DND-41 (cell line): ENCODE measurements around the gene ANXA4.

Source experiments
- ATAC-seq: fragments of 200-7000 bp; cut with Tn5 transposase; 3 replicates; pipeline ENCODE4 v1.9.1; 2021; ENCODE audit warnings: low read depth; ENCODE audit not compliant: insufficient read depth
- DNase-seq: peaks from one replicate; pipeline ENCODE4 v3.0.0-alpha.2; 2020
- H2AFZ ChIP-seq: 2 replicates; pipeline ENCODE4 v1.6.0; 2012; ENCODE audit warnings: low read depth, low read length
- H3K27ac ChIP-seq: 2 replicates; pipeline ENCODE4 v1.5.1; 2012; ENCODE audit warnings: low read length, inconsistent platforms
- H3K27me3 ChIP-seq: fragments of 200-600 bp; sonication (generic); 2 replicates; pipeline ENCODE4 v1.6.0; 2012; ENCODE audit warnings: low read length, mild to moderate bottlenecking, inconsistent platforms; ENCODE audit not compliant: insufficient read depth, poor library complexity
- H3K36me3 ChIP-seq: 2 replicates; pipeline ENCODE4 v1.5.1; 2012; ENCODE audit warnings: low read length, inconsistent platforms; ENCODE audit not compliant: insufficient read depth
- H3K4me1 ChIP-seq: 2 replicates; pipeline ENCODE4 v1.5.1; 2012; ENCODE audit warnings: mild to moderate bottlenecking, low read length; ENCODE audit not compliant: insufficient read depth
- H3K4me2 ChIP-seq: 2 replicates; pipeline ENCODE4 v1.6.0; 2012; ENCODE audit warnings: mild to moderate bottlenecking, moderate library complexity, low read length, inconsistent platforms; ENCODE audit not compliant: insufficient read depth
- H3K4me3 ChIP-seq, 2 experiments: fragments of 200-600 bp in 1 of 2; shearing (Covaris generic) in 1 of 2; 2 replicates each; pipeline ENCODE4 v1.5.1; 2012 to 2016; ENCODE audit warnings: inconsistent platforms in 2 of 2, low read length in 2 of 2, mild to moderate bottlenecking in 2 of 2, low read depth in 1 of 2, moderate library complexity in 1 of 2
- H3K79me2 ChIP-seq: 2 replicates; pipeline ENCODE4 v1.6.0; 2012; ENCODE audit warnings: low read length, inconsistent platforms; ENCODE audit not compliant: insufficient read depth
- H3K9ac ChIP-seq: 2 replicates; pipeline ENCODE4 v1.6.0; 2012; ENCODE audit warnings: low read depth, mild to moderate bottlenecking, inconsistent platforms, low read length, moderate library complexity
- H3K9me3 ChIP-seq: 2 replicates; pipeline ENCODE4 v1.5.1; 2012; ENCODE audit warnings: low read length, moderate library complexity, mild to moderate bottlenecking, inconsistent platforms; ENCODE audit not compliant: insufficient read depth, severe bottlenecking
- H4K20me1 ChIP-seq: 2 replicates; pipeline ENCODE4 v1.6.0; 2012; ENCODE audit warnings: low read length; ENCODE audit not compliant: insufficient read depth
- CTCF ChIP-seq: IDR thresholded peaks from 2 replicates; pipeline ENCODE4 v1.5.1; 2012; ENCODE audit warnings: borderline replicate concordance, low read length, moderate library complexity, mild to moderate bottlenecking; ENCODE audit not compliant: poor library complexity, severe bottlenecking; ENCODE audit errors: extremely low read depth
- EZH2 ChIP-seq: IDR thresholded peaks from 3 replicates; pipeline ENCODE4 v1.6.1; 2012; ENCODE audit warnings: borderline replicate concordance, low read depth, mild to moderate bottlenecking, moderate library complexity, low read length, inconsistent platforms; ENCODE audit not compliant: severe bottlenecking

ANXA4 gene

GRCh38 chr2:69700381-69700780 is 41.6 kb upstream of the ANXA4 start:
- Histone ChIP-seq H3K4me1 (peaks cover 36% of the 10 kb centered on the region), H4K20me1 (no peaks in the 10 kb centered on the region), H3K36me3 (no peaks in the 10 kb centered on the region), H3K9me3 (no peaks in the 10 kb centered on the region), H3K27ac (no peak overlapping the region), H3K79me2 (no peaks in the 10 kb centered on the region), H3K4me2 (no peak overlapping the region), H3K4me3 (no peak overlapping the region), H3K27me3 (no peaks in the 10 kb centered on the region), H3K9ac (no peak overlapping the region), H2AFZ (no peak overlapping the region)
- DNase-seq (no peak), ATAC-seq (no peak)
- TF ChIP-seq CTCF = no peak
- no peak for TF ChIP-seq EZH2

- peaks cover 27% of the 10 kb centered on the region for H3K4me1 ChIP-seq
- DNase-seq (no peak), ATAC-seq (no peak)
- no peak overlapping the region for H3K4me2 ChIP-seq
- no peak overlapping the region for H2AFZ ChIP-seq
- no peaks in the 10 kb centered on the region for H3K36me3 ChIP-seq
- H3K27me3 ChIP-seq = no peaks in the 10 kb centered on the region
- H3K79me2 ChIP-seq = no peaks in the 10 kb centered on the region
- no peaks in the 10 kb centered on the region for H3K9me3 ChIP-seq
- H3K9ac ChIP-seq = no peak overlapping the region
- TF ChIP-seq CTCF (no peak), EZH2 (no peak)
- H3K27ac ChIP-seq = no peak overlapping the region
- H4K20me1 ChIP-seq = no peaks in the 10 kb centered on the region
- no peak overlapping the region for H3K4me3 ChIP-seq
Observed at GRCh38 chr2:69701100-69701945, 40.6 kb upstream of the ANXA4 start.

- H3K4me1 ChIP-seq = peaks cover 21% of the 10 kb centered on the region
- H3K79me2 ChIP-seq = no peaks in the 10 kb centered on the region
- no peak overlapping the region for H3K9ac ChIP-seq
- no peaks in the 10 kb centered on the region for H3K27me3 ChIP-seq
- TF ChIP-seq EZH2 (no peak), CTCF (no peak)
- H3K9me3 ChIP-seq = no peaks in the 10 kb centered on the region
- H3K27ac ChIP-seq = no peak overlapping the region
- no peak for DNase-seq
- no peak overlapping the region for H2AFZ ChIP-seq
- no peak overlapping the region for H3K4me3 ChIP-seq
- ATAC-seq = no peak
- H3K4me2 ChIP-seq = no peak overlapping the region
- no peaks in the 10 kb centered on the region for H4K20me1 ChIP-seq
- no peaks in the 10 kb centered on the region for H3K36me3 ChIP-seq
Observed at GRCh38 chr2:69703189-69703588, 38.7 kb upstream of the ANXA4 start.
